ENCODE results near the gene GRIN3B. TPM values are rescaled to one million over a fixed set of nuclear protein-coding genes. Genes with fewer than 3 reads are reported as not detected.

GRIN3B gene
- total and polyA plus RNA-seq, 2 of the 8 experiments (the other 6 are each of a cell fraction or from before 2014, with no cell fraction given), result 0.45 to 1.0 TPM

DNA sequence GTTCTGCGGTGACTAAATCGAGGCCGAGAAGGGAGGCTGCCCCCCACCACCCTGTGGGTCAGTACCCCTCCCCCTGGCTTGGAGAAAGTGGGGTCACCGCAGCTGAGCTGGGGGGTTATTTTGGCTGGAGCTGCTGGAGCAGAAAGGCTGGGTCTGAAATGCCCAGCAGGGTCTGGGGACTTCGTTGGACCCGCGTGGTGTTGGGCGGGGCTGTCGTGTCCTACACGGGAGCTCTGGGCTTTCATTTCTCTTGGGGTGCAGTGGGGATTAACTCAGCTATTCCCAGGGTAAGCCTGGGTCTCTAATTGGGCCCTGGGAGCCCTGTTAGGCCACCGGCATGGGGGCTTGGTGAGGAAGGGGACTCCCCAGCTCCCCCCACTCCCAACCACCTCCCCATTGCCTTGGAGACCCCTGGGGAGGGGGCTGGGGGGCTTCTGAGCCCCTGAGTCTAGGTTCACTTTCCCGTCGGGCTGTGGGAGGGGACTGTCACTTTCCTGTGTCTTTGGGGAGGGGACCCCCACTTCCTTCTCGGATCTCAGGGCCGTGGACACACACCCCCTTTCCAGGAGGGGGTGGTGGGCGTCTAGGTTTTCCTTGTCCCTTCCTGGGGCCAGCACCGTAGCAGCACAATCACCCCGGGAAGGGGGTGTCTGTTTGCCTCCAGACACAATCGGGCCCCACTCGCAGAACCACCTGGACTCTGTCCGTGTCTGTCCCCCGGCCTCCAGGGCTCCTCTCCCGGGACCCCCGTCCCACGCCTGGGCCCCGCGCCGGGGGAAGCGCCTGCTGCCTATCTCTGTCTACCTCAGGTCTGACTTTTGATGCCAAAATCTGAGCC lies 26.3 kb upstream of the GRIN3B start (continued):
- TF ChIP-seq POU5F1 (IDR thresholded peaks at IDR 0.05; ENCODE audit: low read depth, low read length), result no peak

All from H1 (cell line).